ENCODE data around the gene NBAS. TPM values are rescaled to one million over a fixed set of nuclear protein-coding genes. Genes with fewer than 3 reads are reported as not detected.

The NBAS gene
- total RNA-seq, 1 experiment from 2014 or later, result 32.5 TPM

DNA sequence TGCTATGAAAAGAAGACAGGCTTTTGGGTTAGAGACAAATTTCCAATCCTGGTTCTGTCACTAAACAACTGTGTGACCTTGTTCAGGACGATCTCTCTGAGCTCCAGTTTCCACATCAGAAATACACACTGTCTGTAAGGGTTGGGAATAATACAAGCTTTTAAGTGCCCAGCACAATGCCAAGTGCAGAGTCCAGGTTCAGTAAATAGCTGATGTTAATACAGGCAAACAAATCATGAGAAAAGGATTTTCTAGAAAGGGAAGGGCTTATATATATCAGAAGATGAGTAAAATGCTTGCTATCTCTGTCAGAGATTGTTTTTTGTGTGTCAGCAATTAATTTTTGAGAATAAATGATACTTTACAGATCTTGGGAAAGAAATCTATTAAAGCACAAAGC is 388.3 kb downstream of the NBAS start:
- Histone ChIP-seq H2BK20ac (ENCODE audit: low read depth, low read length, poor library complexity, severe bottlenecking) (no peak overlapping the region), H3K79me2 (ENCODE audit: insufficient read depth, low read length) (no peaks in the 10 kb centered on the region), H3K27me3 (ENCODE audit: insufficient read depth, low read length) (no peaks in the 10 kb centered on the region), H2AK5ac (ENCODE audit: insufficient read length, low read length) (no peak overlapping the region), H3K23me2 (ENCODE audit: insufficient read length, low read depth, low read length, poor library complexity, severe bottlenecking) (no peaks in the 10 kb centered on the region), H2BK12ac (ENCODE audit: insufficient read length, low read depth, low read length) (no peak overlapping the region), H3K9me3 (ENCODE audit: control insufficient read depth, low read depth, low read length) (no peaks in the 10 kb centered on the region), H3K4me2 (ENCODE audit: insufficient read depth, insufficient read length, low read length) (no peak overlapping the region), H3K14ac (ENCODE audit: insufficient read depth, low read length) (no peak overlapping the region), H2BK120ac (ENCODE audit: low read depth, low read length, poor library complexity, severe bottlenecking) (no peak overlapping the region), H2BK15ac (ENCODE audit: low read depth, low read length) (no peak overlapping the region), H2BK5ac (ENCODE audit: insufficient read length, low read length) (no peak overlapping the region), H3K27ac (ENCODE audit: insufficient read length, low read depth, low read length) (no peak overlapping the region), H2AFZ (ENCODE audit: low read length) (no peak overlapping the region), H3K4ac (ENCODE audit: low read depth, low read length) (no peak overlapping the region), H4K8ac (replicated peaks; ENCODE audit: insufficient read length, low read depth, low read length) (no peak overlapping the region), H4K91ac (ENCODE audit: insufficient read length, low read depth, low read length) (no peak overlapping the region), H3K4me1 (ENCODE audit: insufficient read depth, low read length) (peaks cover 4% of the 10 kb centered on the region; the same call in 1 of the 2 replicates), H3K9ac (ENCODE audit: extremely low read depth, insufficient read length, low read length) (no peak overlapping the region), H3K23ac (ENCODE audit: insufficient read length, low read depth, low read length) (no peak overlapping the region), H3K18ac (ENCODE audit: insufficient read length, low read depth, low read length) (no peak overlapping the region), H4K20me1 (ENCODE audit: control insufficient read depth, insufficient read depth, insufficient read length) (no peaks in the 10 kb centered on the region), H3K79me1 (ENCODE audit: insufficient read depth, low read depth, low read length, poor library complexity, severe bottlenecking) (no peaks in the 10 kb centered on the region), H3T11ph (ENCODE audit: low read length) (no peak overlapping the region), H4K5ac (ENCODE audit: insufficient read length, low read depth, low read length) (no peak overlapping the region), H3K56ac (ENCODE audit: insufficient read length, low read depth, low read length) (no peak overlapping the region)
- H3K36me3 Mint-ChIP-seq (ENCODE audit: insufficient read depth in 1 of 3, low read depth in 3 of 3), result no peaks in the 10 kb centered on the region; a peak in 1 of 7 replicates
- no CpG with 5 or more reads among the region's 1 CpG for WGBS (ENCODE audit: extremely low coverage, insufficient read length, low lambda C conversion rate)
- TF ChIP-seq, protein P1, sequence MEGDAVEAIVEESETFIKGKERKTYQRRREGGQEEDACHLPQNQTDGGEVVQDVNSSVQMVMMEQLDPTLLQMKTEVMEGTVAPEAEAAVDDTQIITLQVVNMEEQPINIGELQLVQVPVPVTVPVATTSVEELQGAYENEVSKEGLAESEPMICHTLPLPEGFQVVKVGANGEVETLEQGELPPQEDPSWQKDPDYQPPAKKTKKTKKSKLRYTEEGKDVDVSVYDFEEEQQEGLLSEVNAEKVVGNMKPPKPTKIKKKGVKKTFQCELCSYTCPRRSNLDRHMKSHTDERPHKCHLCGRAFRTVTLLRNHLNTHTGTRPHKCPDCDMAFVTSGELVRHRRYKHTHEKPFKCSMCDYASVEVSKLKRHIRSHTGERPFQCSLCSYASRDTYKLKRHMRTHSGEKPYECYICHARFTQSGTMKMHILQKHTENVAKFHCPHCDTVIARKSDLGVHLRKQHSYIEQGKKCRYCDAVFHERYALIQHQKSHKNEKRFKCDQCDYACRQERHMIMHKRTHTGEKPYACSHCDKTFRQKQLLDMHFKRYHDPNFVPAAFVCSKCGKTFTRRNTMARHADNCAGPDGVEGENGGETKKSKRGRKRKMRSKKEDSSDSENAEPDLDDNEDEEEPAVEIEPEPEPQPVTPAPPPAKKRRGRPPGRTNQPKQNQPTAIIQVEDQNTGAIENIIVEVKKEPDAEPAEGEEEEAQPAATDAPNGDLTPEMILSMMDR (conservative IDR thresholded peaks at IDR 0.05), result no peak
- H3K27me3 Mint-ChIP-seq (ENCODE audit: low read depth), result no peaks in the 10 kb centered on the region
- peaks cover 10 to 17% of the 10 kb centered on the region in 2 experiments for H3K4me1 Mint-ChIP-seq
- no peaks in the 10 kb centered on the region; a peak in 1 of 5 replicates for H3K9me3 Mint-ChIP-seq
- no peak overlapping the region for H3K4me3 Mint-ChIP-seq
- no peak for DNase-seq
- H3K27ac Mint-ChIP-seq, result no peak overlapping the region; a peak in 1 of 7 replicates
